SK-N-SH (cell line): ENCODE results near the gene IRF2BPL. TPM values are rescaled to one million over a fixed set of nuclear protein-coding genes. Genes with fewer than 3 reads are reported as not detected.

ENCODE experiments used
- CTCF ChIA-PET: fragments of 300-600, 350-600 bp; formaldehyde crosslinking; extraction: SDS; loops from one replicate; lab custom pipeline; 2021; lab: Yijun Ruan, JAX
- POLR2A ChIA-PET: fragments of 350-600 bp; sonication (Branson Sonifier 250); formaldehyde crosslinking; extraction: SDS; loops from one replicate; lab custom pipeline; 2020; ENCODE audit warnings: antibody characterized with exemption, inconsistent platforms; lab: Yijun Ruan, JAX
- DNase-seq: peaks from one replicate; pipeline ENCODE4 v3.0.0; 2012
- H2AFZ ChIP-seq: fragments of 200-600 bp; sonication (generic); 2 replicates; pipeline ENCODE4 v1.8.1; 2016; ENCODE audit warnings: antibody characterized with exemption, mild to moderate bottlenecking, low read depth
- H3F3A ChIP-seq: fragments of 200-600 bp; sonication (generic); replicated peaks from 2 replicates; pipeline ENCODE3; 2016; ENCODE audit warnings: antibody characterized with exemption, mild to moderate bottlenecking; ENCODE audit not compliant: insufficient read depth
- H3K27ac ChIP-seq, 2 experiments: fragments of 200-500 bp in 1 of 2; fragments of 200-600 bp in 1 of 2; sonication (Bioruptor generic) in 1 of 2; sonication (generic), shearing (Covaris generic) in 1 of 2; 2 replicates each; pipeline versions ENCODE4 v1.5.1 to v1.6.1; 2014 to 2016; ENCODE audit warnings: low read depth in 2 of 2, inconsistent platforms in 1 of 2, low read length in 1 of 2, mild to moderate bottlenecking in 1 of 2, mixed read lengths in 1 of 2
- H3K27me3 ChIP-seq: fragments of 200-600 bp; sonication (generic), shearing (Covaris generic); 2 replicates; pipeline ENCODE4 v1.6.1; 2016; ENCODE audit warnings: mixed run types; ENCODE audit not compliant: insufficient read depth
- H3K36me3 ChIP-seq, 2 experiments: fragments of 200-500 bp in 1 of 2; fragments of 200-600 bp in 1 of 2; sonication (Bioruptor generic) in 1 of 2; sonication (generic) in 1 of 2; replicated peaks in 1 of 2; 2 replicates each; pipeline versions ENCODE3 to v1.5.1; 2014 to 2016; ENCODE audit warnings: low read length in 1 of 2, mild to moderate bottlenecking in 1 of 2; ENCODE audit not compliant: insufficient read depth in 2 of 2, control insufficient read depth in 1 of 2
- H3K4me1 ChIP-seq, 2 experiments: fragments of 200-500 bp in 1 of 2; fragments of 200-600 bp in 1 of 2; sonication (Bioruptor generic) in 1 of 2; sonication (generic), shearing (Covaris generic) in 1 of 2; 2 replicates each; pipeline versions ENCODE4 v1.5.1 to v1.6.1; 2014 to 2016; ENCODE audit warnings: low read depth in 1 of 2, low read length in 1 of 2, mixed run types in 1 of 2; ENCODE audit not compliant: insufficient read depth in 2 of 2, control insufficient read depth in 1 of 2
- H3K4me2 ChIP-seq: fragments of 200-600 bp; sonication (generic), shearing (Covaris generic); 2 replicates; pipeline ENCODE4 v1.6.1; 2017; ENCODE audit warnings: mixed run types
- H3K4me3 ChIP-seq, 2 experiments: fragments of 200-500 bp in 1 of 2; fragments of 200-600 bp in 1 of 2; sonication (Bioruptor generic) in 1 of 2; sonication (generic), shearing (Covaris generic) in 1 of 2; 2 replicates each; pipeline versions ENCODE4 v1.5.1 to v1.8.1; 2014 to 2016; ENCODE audit warnings: low read depth in 2 of 2, inconsistent platforms in 1 of 2, low read length in 1 of 2, mild to moderate bottlenecking in 1 of 2, mixed read lengths in 1 of 2, moderate library complexity in 1 of 2
- H3K79me2 ChIP-seq: fragments of 200-600 bp; sonication (generic); 2 replicates; pipeline ENCODE4 v1.8.1; 2017; ENCODE audit warnings: mild to moderate bottlenecking; ENCODE audit not compliant: insufficient read depth
- H3K9ac ChIP-seq: fragments of 200-600 bp; sonication (generic); 2 replicates; pipeline ENCODE4 v1.6.1; 2017; ENCODE audit warnings: mixed run types
- H3K9me2 ChIP-seq: fragments of 200-600 bp; sonication (generic); 2 replicates; pipeline ENCODE4 v1.6.1; 2017; ENCODE audit warnings: mixed run types
- H3K9me3 ChIP-seq: fragments of 200-600 bp; sonication (generic); 2 replicates; pipeline ENCODE4 v1.6.1; 2017; ENCODE audit warnings: mixed run types, mild to moderate bottlenecking, moderate library complexity
- H4K20me1 ChIP-seq: fragments of 200-600 bp; sonication (generic); 2 replicates; pipeline ENCODE4 v1.6.1; 2017; ENCODE audit warnings: mild to moderate bottlenecking, mixed run types; ENCODE audit not compliant: insufficient read depth
- ELF1 ChIP-seq: IDR thresholded peaks from 2 replicates; pipeline ENCODE4 v1.4.0; 2012
- FOSL2 ChIP-seq: IDR thresholded peaks from 2 replicates; pipeline ENCODE4 v1.4.0; 2012; ENCODE audit warnings: low read depth, mild to moderate bottlenecking, moderate library complexity, borderline replicate concordance
- JUND ChIP-seq: IDR thresholded peaks from 2 replicates; pipeline ENCODE4 v1.4.0; 2012
- NFIC ChIP-seq: IDR thresholded peaks from 2 replicates; pipeline ENCODE4 v1.4.0; 2012; ENCODE audit warnings: borderline replicate concordance
- POLR2AphosphoS5 ChIP-seq: IDR thresholded peaks from 2 replicates; pipeline ENCODE4 v1.6.1; 2012; ENCODE audit warnings: low read depth, low read length
- RAD21 ChIP-seq: IDR thresholded peaks from 2 replicates; pipeline ENCODE4 v1.6.1; 2012; ENCODE audit warnings: mild to moderate bottlenecking, low read length
- RCOR1 ChIP-seq: fragments of 150-350 bp; IDR thresholded peaks from 2 replicates; pipeline ENCODE4 v1.6.1; 2017; ENCODE audit warnings: antibody characterized with exemption, low read length
- RXRA ChIP-seq: IDR thresholded peaks from 2 replicates; pipeline ENCODE4 v1.4.0; 2012; ENCODE audit warnings: low read depth, mild to moderate bottlenecking, borderline replicate concordance
- SMC3 ChIP-seq: IDR thresholded peaks from 2 replicates; pipeline ENCODE4 v1.6.1; 2012; ENCODE audit warnings: low read depth, low read length, improper control_type of control experiment
- TAF1 ChIP-seq: IDR thresholded peaks from 2 replicates; pipeline ENCODE4 v1.6.1; 2012; ENCODE audit warnings: low read depth, mild to moderate bottlenecking, low read length, moderate library complexity, borderline replicate concordance
- TCF12 ChIP-seq: IDR thresholded peaks from 2 replicates; pipeline ENCODE4 v1.4.0; 2012
- TEAD4 ChIP-seq: IDR thresholded peaks from 2 replicates; pipeline ENCODE4 v1.4.0; 2012; ENCODE audit warnings: mild to moderate bottlenecking, borderline replicate concordance; ENCODE audit not compliant: insufficient read depth
- YY1 ChIP-seq: IDR thresholded peaks from 2 replicates; pipeline ENCODE4 v1.4.0; 2012; ENCODE audit warnings: low read depth, mild to moderate bottlenecking
- WGBS: methylation state at CpG from one replicate; pipeline ENCODE4 v1.1.6; 2017; ENCODE audit warnings: low lambda C conversion rate; 5-methylcytosine and 5-hydroxymethylcytosine counted together
- polyA plus RNA-seq, 3 experiments: library from polyadenylated mRNA; depleted of rRNA; stranded (reverse); fragments of >200 nt; gene quantifications; 2 replicates each; pipeline ENCODE4 v1.2.3, GENCODE V29; 2012
- TF ChIP-seq, protein P1 (sequence below): fragments of 200-600 bp; sonication (generic); IDR thresholded peaks from 2 replicates; pipeline ENCODE4 v1.6.1; 2017; ENCODE audit warnings: antibody characterized with exemption, mild to moderate bottlenecking, moderate library complexity
- TF ChIP-seq, protein P2 (sequence below): fragments of 150-350 bp; IDR thresholded peaks from 2 replicates; pipeline ENCODE4 v1.6.1; 2016; ENCODE audit warnings: mild to moderate bottlenecking, low read depth, low read length
- TF ChIP-seq, protein P3 (sequence below): fragments of 150-350 bp; IDR thresholded peaks from 2 replicates; pipeline ENCODE4 v1.6.1; 2017; ENCODE audit warnings: antibody characterized with exemption, low read length, low read depth, borderline replicate concordance
- TF ChIP-seq, protein P4 (sequence below): IDR thresholded peaks from 2 replicates; pipeline ENCODE4 v1.4.0; 2012; ENCODE audit warnings: low read depth, borderline replicate concordance
- TF ChIP-seq, protein P5 (sequence below): IDR thresholded peaks from 2 replicates; pipeline ENCODE4 v1.6.1; 2012; ENCODE audit warnings: mild to moderate bottlenecking, low read depth, low read length, moderate library complexity

Gene IRF2BPL
- polyA plus RNA-seq, 1 of the 3 experiments (the other 2 are of a cell fraction), result 17.1 TPM

DNA sequence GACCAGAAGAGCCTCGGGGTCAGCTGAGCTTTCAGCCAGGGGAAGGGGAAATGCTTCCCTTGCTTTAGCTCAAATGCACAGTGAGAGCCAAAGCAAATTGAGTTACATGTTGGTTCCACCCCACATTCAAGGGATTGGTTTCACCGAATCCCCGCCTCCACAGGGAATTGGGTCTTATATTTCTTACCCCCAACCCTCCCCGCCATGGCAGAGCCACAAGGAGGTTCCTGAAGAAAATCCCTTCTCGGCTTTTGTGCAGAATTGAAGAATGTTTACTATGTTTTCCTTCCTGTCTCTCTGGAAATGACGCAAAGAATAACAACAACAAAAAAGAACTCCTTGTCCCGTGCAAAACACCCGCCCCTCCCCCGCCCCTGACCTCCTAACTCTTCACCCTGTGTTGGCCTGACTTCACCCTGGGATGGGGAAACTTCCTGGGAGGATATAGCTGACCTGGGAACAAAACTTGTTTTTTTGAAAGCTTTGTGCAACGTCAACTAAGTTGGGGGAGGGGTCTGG is 47.7 kb upstream of the IRF2BPL start:
- 0 out of 2 replicates have a peak, but pooled peaks cover 4% of the 10 kb centered on the region for H3K9me3 ChIP-seq
- H2AFZ ChIP-seq, result no peak overlapping the region
- TF ChIP-seq, protein P1, sequence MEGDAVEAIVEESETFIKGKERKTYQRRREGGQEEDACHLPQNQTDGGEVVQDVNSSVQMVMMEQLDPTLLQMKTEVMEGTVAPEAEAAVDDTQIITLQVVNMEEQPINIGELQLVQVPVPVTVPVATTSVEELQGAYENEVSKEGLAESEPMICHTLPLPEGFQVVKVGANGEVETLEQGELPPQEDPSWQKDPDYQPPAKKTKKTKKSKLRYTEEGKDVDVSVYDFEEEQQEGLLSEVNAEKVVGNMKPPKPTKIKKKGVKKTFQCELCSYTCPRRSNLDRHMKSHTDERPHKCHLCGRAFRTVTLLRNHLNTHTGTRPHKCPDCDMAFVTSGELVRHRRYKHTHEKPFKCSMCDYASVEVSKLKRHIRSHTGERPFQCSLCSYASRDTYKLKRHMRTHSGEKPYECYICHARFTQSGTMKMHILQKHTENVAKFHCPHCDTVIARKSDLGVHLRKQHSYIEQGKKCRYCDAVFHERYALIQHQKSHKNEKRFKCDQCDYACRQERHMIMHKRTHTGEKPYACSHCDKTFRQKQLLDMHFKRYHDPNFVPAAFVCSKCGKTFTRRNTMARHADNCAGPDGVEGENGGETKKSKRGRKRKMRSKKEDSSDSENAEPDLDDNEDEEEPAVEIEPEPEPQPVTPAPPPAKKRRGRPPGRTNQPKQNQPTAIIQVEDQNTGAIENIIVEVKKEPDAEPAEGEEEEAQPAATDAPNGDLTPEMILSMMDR, result no peak
- TF ChIP-seq, protein P2, sequence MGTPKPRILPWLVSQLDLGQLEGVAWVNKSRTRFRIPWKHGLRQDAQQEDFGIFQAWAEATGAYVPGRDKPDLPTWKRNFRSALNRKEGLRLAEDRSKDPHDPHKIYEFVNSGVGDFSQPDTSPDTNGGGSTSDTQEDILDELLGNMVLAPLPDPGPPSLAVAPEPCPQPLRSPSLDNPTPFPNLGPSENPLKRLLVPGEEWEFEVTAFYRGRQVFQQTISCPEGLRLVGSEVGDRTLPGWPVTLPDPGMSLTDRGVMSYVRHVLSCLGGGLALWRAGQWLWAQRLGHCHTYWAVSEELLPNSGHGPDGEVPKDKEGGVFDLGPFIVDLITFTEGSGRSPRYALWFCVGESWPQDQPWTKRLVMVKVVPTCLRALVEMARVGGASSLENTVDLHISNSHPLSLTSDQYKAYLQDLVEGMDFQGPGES, result no peak
- TF ChIP-seq NFIC, result no peak
- TF ChIP-seq, all 33 proteins: peak for 0
- Histone ChIP-seq H3K27ac (no peak overlapping the region), H3K9me2 (no peaks in the 10 kb centered on the region), H3K27me3 (no peaks in the 10 kb centered on the region), H3K36me3 (no peaks in the 10 kb centered on the region), H3K4me3 (no peak overlapping the region), H3K4me2 (no peak overlapping the region), H3K9ac (no peak overlapping the region), H4K20me1 (no peaks in the 10 kb centered on the region), H3K4me1 (no peaks in the 10 kb centered on the region), H3K79me2 (no peaks in the 10 kb centered on the region), H3F3A (no peaks in the 10 kb centered on the region)
- ChIA-PET CTCF (interaction anchor here (1.2 to 18.3 kb wide), 11 partner anchors 8 to 204 kb away, joined by 3 to 764 read pairs (median 5); no protein-coding TSS in a partner anchor), POLR2A (interaction anchor here (0.6 to 1.0 kb wide), 2 partner anchors 8 to 211 kb away, joined by 3 read pairs; no protein-coding TSS in a partner anchor)
- 63% methylated on average over 10 of the region's 10 CpGs for WGBS
- no peak for DNase-seq

DNA sequence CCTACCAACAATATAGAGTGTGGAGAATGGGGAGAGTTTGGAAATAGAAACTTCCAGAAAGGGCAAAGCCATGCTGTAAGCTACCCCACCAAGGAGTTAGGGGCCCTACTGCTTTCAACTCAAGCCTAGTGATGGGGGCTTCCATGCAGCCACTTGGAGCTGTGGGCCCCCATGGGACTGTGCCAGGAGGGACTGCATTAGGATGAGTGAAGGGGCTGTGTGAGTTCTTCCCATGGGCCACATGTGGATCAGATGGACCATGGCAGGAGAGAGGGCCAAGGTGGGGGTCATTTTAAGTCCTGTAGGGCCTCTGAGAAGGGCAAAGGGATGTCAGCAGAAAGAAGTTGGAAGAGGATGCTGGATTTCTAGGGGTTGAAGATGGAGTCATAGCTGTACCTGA is 46.5 kb upstream of the IRF2BPL start:
- Histone ChIP-seq H3K4me3 (no peak overlapping the region), H3F3A (no peaks in the 10 kb centered on the region), H3K79me2 (no peaks in the 10 kb centered on the region), H2AFZ (no peak overlapping the region), H3K4me1 (peaks cover 0 to 4% of the 10 kb centered on the region in 2 experiments; a peak in 2 of 4 replicates), H3K4me2 (no peak overlapping the region), H3K27me3 (no peaks in the 10 kb centered on the region), H3K36me3 (no peaks in the 10 kb centered on the region), H3K9me2 (no peaks in the 10 kb centered on the region), H3K9me3 (0 out of 2 replicates have a peak, but pooled peaks cover 3% of the 10 kb centered on the region), H3K27ac (no peak overlapping the region), H4K20me1 (no peaks in the 10 kb centered on the region), H3K9ac (no peak overlapping the region)
- ChIA-PET CTCF (interaction anchor here (0.7 to 18.3 kb wide), 6 partner anchors 14 to 1093 kb away, joined by 3 to 764 read pairs (median 8); partner anchors contain the start of gene TGFB3), POLR2A (no interaction called here)
- DNase-seq, result no peak
- TF ChIP-seq POLR2AphosphoS5 (no peak), YY1 (no peak), TAF1 (no peak), RCOR1 (no peak), TEAD4 (no peak), ELF1 (no peak), RAD21 (no peak), JUND (no peak), SMC3 (no peak), RXRA (no peak), TCF12 (no peak), FOSL2 (no peak)
- TF ChIP-seq, protein P3, sequence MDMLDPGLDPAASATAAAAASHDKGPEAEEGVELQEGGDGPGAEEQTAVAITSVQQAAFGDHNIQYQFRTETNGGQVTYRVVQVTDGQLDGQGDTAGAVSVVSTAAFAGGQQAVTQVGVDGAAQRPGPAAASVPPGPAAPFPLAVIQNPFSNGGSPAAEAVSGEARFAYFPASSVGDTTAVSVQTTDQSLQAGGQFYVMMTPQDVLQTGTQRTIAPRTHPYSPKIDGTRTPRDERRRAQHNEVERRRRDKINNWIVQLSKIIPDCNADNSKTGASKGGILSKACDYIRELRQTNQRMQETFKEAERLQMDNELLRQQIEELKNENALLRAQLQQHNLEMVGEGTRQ, result no peak
- TF ChIP-seq, protein P4, sequence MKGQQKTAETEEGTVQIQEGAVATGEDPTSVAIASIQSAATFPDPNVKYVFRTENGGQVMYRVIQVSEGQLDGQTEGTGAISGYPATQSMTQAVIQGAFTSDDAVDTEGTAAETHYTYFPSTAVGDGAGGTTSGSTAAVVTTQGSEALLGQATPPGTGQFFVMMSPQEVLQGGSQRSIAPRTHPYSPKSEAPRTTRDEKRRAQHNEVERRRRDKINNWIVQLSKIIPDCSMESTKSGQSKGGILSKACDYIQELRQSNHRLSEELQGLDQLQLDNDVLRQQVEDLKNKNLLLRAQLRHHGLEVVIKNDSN, result no peak
- TF ChIP-seq, protein P2, result no peak
- TF ChIP-seq, protein P5, sequence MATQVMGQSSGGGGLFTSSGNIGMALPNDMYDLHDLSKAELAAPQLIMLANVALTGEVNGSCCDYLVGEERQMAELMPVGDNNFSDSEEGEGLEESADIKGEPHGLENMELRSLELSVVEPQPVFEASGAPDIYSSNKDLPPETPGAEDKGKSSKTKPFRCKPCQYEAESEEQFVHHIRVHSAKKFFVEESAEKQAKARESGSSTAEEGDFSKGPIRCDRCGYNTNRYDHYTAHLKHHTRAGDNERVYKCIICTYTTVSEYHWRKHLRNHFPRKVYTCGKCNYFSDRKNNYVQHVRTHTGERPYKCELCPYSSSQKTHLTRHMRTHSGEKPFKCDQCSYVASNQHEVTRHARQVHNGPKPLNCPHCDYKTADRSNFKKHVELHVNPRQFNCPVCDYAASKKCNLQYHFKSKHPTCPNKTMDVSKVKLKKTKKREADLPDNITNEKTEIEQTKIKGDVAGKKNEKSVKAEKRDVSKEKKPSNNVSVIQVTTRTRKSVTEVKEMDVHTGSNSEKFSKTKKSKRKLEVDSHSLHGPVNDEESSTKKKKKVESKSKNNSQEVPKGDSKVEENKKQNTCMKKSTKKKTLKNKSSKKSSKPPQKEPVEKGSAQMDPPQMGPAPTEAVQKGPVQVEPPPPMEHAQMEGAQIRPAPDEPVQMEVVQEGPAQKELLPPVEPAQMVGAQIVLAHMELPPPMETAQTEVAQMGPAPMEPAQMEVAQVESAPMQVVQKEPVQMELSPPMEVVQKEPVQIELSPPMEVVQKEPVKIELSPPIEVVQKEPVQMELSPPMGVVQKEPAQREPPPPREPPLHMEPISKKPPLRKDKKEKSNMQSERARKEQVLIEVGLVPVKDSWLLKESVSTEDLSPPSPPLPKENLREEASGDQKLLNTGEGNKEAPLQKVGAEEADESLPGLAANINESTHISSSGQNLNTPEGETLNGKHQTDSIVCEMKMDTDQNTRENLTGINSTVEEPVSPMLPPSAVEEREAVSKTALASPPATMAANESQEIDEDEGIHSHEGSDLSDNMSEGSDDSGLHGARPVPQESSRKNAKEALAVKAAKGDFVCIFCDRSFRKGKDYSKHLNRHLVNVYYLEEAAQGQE, result no peak
